Sciatic nerve (tissue), 2 donors: Measurements from ENCODE around the gene PRSS21. TPM values are rescaled to one million over a fixed set of nuclear protein-coding genes. Genes with fewer than 3 reads are reported as not detected.
A peak's percentile ranks its signal among the peaks of the same experiment; 100 is the strongest.

Source experiments
- ATAC-seq: fragments of 200-7000 bp; cut with Tn5 transposase; one replicate; pipeline ENCODE4 v1.9.1; 2020; ENCODE audit warnings: mild to moderate bottlenecking, moderate library complexity
- DNase-seq: peaks from one replicate; pipeline ENCODE4 v3.0.0-alpha.2; 2020; ENCODE audit warnings: low spot score
- intact Hi-C: fragments of 100-400 bp; cut with DNase I; formaldehyde crosslinking; loops from one replicate; pipeline ENCODE4 v1.14.2; 2022
- total RNA-seq: library from RNA; stranded (reverse); fragmentation: NEBNext Ultra II Directional; extraction: Animal tissue kit (Norgen Biotek cat#: 25700); gene quantifications from one replicate; pipeline ENCODE4 v1.2.1, GENCODE V29; 2021
- donor health status: DM: no; HTN: no; CAD: no.
- donor health status: DM: no; HTN: no; CAD: no.

The PRSS21 gene
- total RNA-seq, 1 donor from 2014 or later = 0.40 TPM

GRCh38 chr16:2854700-2855309 is 37.8 kb downstream of the PRSS21 start:
- DNase-seq (peak; percentile 23), ATAC-seq (no peak)

GRCh38 chr16:2855536-2855935 is 38.5 kb downstream of the PRSS21 start:
- intact Hi-C loops = no loop called here
- DNase-seq = peak; percentile 6

More at GRCh38 chr16:2854700-2855309, 37.8 kb downstream of the PRSS21 start:
- intact Hi-C loops = no loop called here

GRCh38 chr16:2856061-2856670 is 39.1 kb downstream of the PRSS21 start:
- peak; percentile 50 for DNase-seq

More at GRCh38 chr16:2855536-2855935, 38.5 kb downstream of the PRSS21 start:
- no peak for ATAC-seq

GRCh38 chr16:2856686-2857450 is 39.8 kb downstream of the PRSS21 start:
- peak; percentile 47 for DNase-seq
- intact Hi-C loops = no loop called here
- ATAC-seq = no peak

More at GRCh38 chr16:2856061-2856670, 39.1 kb downstream of the PRSS21 start:
- ATAC-seq = no peak
- intact Hi-C loops = no loop called here

GRCh38 chr16:2857451-2858244 is 40.6 kb downstream of the PRSS21 start, which contains the start of gene PRSS22:
Gene PRSS22, minus strand, starts transcription at chr16:2858170. Its CDS starts 66 bp downstream, at chr16:2858104.
- ATAC-seq (no peak), DNase-seq (peak; percentile 21)
- intact Hi-C loops = no loop called here

GRCh38 chr16:2858245-2859025 is 41.4 kb downstream of the PRSS21 start:
- peak; percentile 40 for DNase-seq
- intact Hi-C loops = no loop called here
- ATAC-seq = no peak

- intact Hi-C loops = no loop called here
- ATAC-seq (no peak), DNase-seq (no peak)
Measured at GRCh38 chr16:2859686-2860265, 42.7 kb downstream of the PRSS21 start.

GRCh38 chr16:2860826-2861567 is 44.0 kb downstream of the PRSS21 start:
- ATAC-seq = no peak
- intact Hi-C loops = no loop called here
- no peak for DNase-seq

- no peak for DNase-seq
- ATAC-seq = no peak
Measured at GRCh38 chr16:2865651-2866050, 48.6 kb downstream of the PRSS21 start.

GRCh38 chr16:2866431-2866830 is 49.4 kb downstream of the PRSS21 start:
- ATAC-seq = no peak
- DNase-seq = no peak
- intact Hi-C loops = no loop called here

More at GRCh38 chr16:2865651-2866050, 48.6 kb downstream of the PRSS21 start:
- intact Hi-C loops = no loop called here

- ATAC-seq (no peak), DNase-seq (no peak)
- intact Hi-C loops = no loop called here
Measured at GRCh38 chr16:2867661-2867986, 50.6 kb downstream of the PRSS21 start.

- DNase-seq = peak; percentile 95
- intact Hi-C loops = no loop called here
- peak; percentile 98 for ATAC-seq
Measured at GRCh38 chr16:2867987-2868789, 51.2 kb downstream of the PRSS21 start.

Other genes starting within 250 kb of the PRSS21 start
- gene KCTD5, start 134.7 kb upstream of the PRSS21 start, total RNA-seq = 18.2 TPM
- 2.1 TPM for gene PRSS27, start 97.0 kb upstream of the PRSS21 start, total RNA-seq
- gene SRRM2, start 64.6 kb upstream of the PRSS21 start, total RNA-seq = 931 TPM
- gene ELOB, start 40.0 kb upstream of the PRSS21 start, total RNA-seq = 228 TPM
- not detected for gene PRSS33, start 29.7 kb upstream of the PRSS21 start, total RNA-seq
- not detected for gene PRSS41, start 18.8 kb upstream of the PRSS21 start, total RNA-seq
- gene ZG16B, start 13.1 kb downstream of the PRSS21 start, total RNA-seq = not detected
- gene PRSS22, start 40.9 kb downstream of the PRSS21 start, total RNA-seq = 0.36 TPM
- gene FLYWCH2, start 66.0 kb downstream of the PRSS21 start, total RNA-seq = 17.7 TPM
- 72.5 TPM for gene FLYWCH1, start 94.7 kb downstream of the PRSS21 start, total RNA-seq
- gene KREMEN2, start 147.0 kb downstream of the PRSS21 start, total RNA-seq = not detected
- 6.6 TPM for gene PAQR4, start 152.1 kb downstream of the PRSS21 start, total RNA-seq
- 1.9 TPM for gene PKMYT1, start 163.2 kb downstream of the PRSS21 start, total RNA-seq
- 0.53 TPM for gene CLDN9, start 195.7 kb downstream of the PRSS21 start, total RNA-seq
- not detected for gene CLDN6, start 200.9 kb downstream of the PRSS21 start, total RNA-seq
- gene TNFRSF12A, start 203.1 kb downstream of the PRSS21 start, total RNA-seq = 13.6 TPM
- gene HCFC1R1, start 206.7 kb downstream of the PRSS21 start, total RNA-seq = 65.9 TPM
- 13.6 TPM for gene THOC6, start 206.8 kb downstream of the PRSS21 start, total RNA-seq
- 0.22 TPM for gene BICDL2, start 219.7 kb downstream of the PRSS21 start, total RNA-seq
- 9.1 TPM for gene MMP25, start 229.3 kb downstream of the PRSS21 start, total RNA-seq
- 32.6 TPM for gene IL32, start 248.4 kb downstream of the PRSS21 start, total RNA-seq